Kidney capillary endothelial cell (primary cell): ENCODE data around the gene GATAD2A.

Source experiments
- DNase-seq: peaks from one replicate; pipeline ENCODE4 v3.0.0-alpha.2; 2018; ENCODE audit warnings: low spot score

GATAD2A gene

DNA sequence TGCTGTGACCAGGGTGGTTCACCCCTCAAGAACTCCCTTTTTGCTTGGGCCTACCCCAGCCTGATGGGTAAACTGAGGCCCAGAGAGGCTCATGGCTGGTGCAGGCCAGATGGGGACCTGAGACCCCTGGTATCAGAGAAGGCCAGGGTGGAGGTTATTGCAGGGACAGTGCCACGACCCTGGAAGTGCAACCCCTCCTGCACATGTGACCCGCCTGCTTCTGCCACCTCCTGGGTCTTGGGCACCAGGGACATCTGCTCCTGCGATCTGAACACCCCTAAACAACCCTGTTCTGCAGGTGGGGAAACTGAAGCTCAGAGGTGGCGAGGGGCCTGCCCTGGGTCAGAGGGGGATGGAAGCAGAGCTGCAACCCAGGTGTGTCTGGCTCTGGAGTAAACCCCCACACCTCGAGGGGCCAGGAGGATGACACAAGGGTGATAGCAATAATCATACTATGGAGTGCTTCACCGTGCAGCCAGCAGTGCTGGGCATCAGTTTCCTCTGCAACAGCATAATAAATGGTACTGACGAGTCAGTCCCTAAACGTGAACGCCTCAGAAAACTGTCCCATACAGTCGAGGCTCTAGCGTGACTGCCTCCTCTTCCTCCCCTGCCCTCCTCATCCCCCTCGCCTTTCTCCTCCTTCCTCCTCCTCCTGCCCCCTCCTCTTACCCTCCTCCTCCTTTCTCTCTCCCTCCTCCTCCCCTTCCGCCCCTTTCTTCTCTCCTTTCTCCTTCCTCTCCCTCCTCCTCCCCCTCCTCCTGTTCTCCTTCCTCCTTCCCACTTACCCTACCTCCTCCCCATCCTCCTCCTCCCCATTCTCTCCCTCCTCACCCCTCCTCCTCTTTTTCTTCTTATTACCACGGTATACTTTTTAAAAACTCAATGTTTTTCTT lies 127.6 kb downstream of the GATAD2A start:
- DNase-seq: no peak

DNA sequence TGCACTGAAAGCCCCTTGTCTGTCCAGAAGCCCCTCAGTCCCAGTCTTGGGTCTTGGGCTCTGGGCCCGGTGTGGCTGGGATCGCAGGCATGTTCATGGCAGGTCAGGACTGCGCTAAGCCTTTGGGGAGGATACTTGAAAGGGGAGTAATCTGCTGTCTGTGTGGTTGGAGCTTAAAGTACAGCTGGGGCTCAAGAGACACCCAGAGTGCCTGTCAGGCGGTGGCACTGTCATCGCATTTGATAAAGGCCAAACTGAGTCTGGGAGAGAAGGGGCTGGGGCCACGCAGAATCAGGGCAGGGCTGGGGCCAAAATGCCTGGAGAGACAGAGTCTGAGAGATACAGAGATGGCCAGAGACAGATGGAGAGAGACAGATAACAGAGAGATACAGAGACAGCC lies 128.4 kb downstream of the GATAD2A start:
- no peak for DNase-seq

DNA sequence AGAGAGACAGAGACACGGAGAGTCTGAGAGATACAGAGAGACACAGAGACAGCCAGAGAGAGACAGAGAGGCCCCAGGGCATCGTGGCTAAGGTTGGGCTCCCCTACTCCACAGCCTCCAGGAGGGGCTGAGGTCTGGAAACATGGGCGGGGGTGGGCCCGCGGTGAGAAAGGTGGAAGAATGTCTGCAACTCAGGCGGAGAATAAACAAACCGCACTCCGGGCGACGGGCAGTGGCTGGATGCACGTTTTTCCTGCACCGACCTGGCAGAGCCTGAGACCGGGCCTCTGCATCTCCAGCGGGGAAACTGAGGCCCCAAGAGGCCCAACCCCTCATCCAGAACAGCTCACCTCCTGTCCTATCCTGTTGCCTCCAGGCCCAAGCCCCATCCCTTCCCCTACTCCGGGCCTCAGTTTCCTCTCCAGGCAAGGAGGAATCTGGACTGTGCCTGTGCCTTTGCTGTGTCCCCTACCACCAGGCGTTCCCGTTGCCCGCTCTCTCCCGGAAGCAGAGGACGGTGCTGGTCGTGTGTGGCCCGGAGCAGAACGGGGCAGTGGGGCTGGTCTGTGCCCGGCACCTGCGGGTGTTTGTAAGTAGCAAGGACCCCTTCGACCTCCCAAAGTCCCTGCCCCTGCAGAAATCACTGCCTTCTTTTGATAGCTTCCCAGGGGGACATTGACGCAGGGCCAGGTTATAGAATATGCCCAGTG lies 129.2 kb downstream of the GATAD2A start:
- no peak for DNase-seq

DNA sequence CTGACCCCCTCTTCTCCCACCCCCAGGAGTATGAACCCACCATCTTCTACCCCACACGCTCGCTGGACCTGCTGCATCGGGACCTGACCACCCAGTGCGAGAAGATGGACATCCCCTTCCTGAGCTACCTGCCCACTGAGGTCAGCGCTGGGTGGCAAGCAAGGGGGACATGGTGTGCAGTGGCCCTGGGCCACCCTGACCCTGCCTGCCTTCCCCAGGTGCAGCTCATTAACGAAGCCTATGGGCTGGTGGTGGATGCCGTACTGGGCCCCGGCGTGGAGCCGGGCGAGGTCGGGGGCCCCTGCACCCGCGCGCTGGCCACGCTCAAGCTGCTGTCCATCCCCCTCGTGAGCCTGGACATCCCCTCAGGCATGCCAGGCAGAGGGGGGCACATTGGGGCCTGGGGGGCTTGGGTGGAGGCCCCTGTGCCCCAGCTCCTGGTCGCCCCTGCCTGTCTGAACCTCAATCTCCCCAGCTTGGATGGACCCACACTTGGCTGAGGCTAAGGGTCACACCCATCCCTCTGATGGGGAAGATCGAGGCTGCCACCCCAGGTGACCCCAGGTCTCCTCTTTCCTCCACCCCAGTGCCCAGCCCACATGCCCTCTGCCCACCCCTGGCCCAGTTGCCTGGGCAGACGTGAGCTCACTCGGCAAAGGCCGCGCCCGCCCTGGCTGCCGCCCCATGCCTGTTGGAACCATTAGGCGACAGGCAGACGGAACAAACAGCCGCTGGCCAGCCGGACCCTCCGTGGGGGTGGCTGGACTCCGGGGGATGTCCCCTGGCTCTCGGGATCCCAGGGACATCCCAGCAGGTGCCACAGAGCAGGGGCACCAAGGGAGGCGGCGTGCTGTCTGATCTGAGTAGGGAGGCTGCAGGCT lies 130.1 kb downstream of the GATAD2A start:
- DNase-seq: no peak

DNA sequence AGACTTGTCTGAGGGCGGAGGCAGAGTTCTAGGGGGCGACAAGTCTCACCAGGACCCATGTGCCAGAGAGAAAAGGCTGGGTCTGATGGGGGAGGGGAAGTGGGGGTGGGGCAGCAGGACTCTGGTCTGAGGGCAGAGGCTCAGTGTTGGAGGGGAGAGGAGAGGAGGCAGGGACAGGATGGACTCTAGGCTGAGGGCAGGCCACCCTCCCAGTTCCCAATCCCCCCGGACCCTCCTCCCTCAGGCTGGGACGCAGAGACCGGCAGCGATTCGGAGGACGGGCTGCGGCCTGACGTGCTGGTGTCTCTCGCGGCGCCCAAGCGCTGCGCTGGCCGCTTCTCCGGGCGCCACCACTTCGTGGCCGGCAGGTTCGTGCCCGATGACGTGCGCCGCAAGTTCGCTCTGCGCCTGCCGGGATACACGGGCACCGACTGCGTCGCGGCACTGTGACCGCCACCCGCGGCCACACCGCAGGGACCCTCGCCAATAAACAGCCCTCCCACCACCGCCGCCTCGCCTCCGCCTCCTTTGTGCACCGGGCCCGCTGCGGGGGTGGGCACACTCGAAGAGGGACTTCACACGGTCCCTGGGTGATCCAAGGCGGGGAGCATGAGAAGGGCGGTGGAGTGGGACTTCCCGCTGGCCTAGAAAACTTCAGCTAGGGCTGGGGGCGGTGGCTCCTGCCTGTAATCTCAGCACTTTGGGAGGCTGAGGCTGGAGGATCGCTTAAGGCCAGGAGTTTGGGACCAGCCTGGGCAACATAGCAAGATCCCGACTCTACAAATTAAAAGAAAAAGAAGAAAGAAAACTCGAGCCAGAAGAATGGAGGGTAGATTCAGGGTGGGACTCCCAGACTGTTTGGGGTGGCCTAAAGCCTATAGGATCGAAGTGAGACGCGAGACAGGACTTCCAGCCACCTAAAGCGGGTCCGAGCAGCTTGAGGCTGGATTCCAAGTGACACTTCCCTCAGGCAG lies 131.9 kb downstream of the GATAD2A start:
- DNase-seq: no peak

DNA sequence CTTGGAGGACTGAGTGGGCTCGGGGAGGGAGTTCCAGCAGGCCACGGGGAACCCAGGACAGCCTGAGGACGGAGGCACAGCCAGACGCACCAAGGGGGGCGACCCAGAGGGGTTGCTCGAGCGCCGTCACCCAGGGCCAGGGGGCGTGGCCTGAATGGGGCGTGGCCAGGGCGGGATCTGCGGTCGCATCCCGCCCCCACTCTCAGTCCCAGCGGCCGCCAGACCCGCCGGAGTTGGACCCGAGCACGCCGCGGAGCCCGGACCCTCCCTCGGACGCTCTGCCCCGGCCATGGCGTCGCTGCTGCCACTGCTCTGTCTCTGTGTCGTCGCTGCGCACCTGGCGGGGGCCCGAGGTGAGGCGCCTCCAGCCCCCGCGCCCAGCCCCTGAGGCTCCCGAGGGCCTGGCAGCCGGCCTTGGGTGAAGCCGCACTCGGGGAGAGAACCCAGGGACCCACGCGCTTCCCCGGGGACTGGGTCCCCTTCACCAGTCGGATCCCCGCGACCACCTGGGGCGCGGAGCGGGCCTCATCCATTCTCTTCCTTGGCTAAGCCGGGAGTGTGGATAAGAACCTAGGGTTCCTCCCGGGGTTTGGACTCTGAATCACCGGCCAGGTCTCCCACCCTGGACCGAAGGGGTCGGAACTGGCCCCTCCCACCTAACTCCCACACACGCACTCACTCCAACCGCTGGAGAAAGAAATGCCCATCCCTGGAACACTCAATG lies 132.7 kb downstream of the GATAD2A start, which contains the start of gene CILP2:
CILP2 (plus strand) TSS at position 205 of the 724 bp plus-strand sequence; CDS start at position 290, 85 bp downstream.
- DNase-seq: no peak

DNA sequence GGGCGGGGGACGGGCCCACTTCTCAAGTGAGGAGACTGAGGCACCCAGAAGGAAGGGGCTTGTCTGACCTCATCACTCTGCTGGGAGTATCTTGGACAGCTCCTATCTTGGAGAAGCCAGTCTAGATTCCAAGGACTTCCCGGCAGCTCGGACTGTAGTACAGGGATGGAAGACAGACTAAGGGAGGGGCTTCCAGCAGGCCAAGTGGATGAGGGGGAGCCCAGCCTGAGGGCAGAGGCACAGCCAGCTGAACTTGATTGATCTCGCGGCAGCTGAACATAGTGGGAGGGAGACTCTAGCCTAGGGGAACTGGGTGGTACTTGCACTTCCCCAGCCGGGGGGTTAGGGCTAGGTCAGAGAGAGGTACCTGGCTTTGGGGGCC lies 133.3 kb downstream of the GATAD2A start:
- DNase-seq: no peak

DNA sequence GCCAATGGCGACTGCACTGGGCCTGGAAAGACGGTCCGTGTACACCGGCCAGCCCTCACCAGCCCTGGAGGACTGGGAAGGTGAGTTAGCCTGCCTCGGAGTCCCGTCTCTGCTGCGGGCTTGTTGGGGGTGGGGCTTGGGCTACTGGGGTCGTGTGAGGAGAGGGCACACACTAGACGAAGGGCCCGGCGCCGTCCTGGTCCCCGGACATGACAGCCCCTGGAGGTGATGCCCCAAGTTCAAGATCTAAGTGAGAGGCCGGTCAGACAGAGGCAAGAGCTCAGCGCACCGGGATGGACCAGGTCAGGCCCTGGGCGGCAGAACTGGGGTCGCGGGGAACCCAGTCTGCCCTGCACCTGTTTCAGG lies 134.2 kb downstream of the GATAD2A start:
- no peak for DNase-seq

DNA sequence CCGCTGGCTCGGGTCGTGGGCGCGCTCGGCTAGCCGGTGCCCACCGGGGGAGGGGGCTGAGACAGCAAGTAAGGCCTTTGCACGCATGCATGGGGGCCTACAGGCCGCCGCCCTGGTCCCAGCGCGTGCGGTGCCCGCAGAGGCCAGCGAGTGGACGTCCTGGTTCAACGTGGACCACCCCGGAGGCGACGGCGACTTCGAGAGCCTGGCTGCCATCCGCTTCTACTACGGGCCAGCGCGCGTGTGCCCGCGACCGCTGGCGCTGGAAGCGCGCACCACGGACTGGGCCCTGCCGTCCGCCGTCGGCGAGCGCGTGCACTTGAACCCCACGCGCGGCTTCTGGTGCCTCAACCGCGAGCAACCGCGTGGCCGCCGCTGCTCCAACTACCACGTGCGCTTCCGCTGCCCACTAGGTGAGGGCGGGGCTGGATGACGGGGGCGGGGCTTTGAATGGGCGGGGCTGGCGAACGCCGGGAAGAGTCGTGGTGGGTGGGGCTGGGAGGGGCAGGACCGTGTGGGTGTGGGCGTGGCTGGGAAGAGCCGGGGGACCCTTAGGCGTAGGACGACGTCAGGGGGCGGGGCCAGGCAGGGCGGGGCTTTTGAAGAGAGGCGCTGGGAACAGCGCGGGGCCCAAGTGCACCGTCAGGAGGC lies 134.7 kb downstream of the GATAD2A start:
- peak; percentile 26 for DNase-seq

DNA sequence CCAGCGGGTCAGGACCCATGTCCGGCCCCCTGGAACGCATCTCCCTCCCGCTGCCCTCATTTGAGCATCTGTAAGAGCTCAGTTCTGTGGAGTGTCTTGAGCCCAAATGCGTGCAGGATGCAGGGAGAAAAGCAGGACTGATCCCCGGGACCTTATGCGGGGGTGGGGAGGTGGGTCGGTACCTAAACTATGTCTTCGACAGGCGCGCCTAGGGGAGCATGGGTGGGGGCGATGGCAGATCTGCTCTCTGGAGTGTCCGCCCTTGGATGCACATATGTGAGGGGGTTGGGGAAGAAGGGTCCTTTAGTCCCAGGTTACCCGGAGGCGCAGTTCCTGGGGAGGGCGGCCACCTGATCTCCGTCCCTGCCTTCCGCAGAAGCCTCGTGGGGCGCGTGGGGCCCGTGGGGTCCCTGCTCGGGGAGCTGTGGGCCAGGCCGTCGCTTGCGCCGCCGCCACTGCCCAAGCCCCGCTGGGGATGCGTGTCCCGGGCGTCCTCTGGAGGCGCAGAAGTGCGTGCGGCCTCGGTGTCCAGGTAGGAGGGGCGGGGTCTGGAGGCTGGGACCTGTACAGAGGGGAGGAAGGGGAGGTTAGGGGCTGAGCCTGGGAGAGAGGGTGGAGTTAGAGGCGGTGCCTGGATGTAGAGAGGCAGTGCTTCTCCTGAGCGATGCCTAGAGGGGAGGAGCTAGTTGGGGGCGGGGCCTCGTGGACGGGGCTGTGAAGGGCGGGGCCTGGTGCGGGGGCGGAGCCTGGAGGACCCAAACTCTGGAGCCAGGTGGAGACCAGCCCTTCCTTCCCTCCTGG lies 135.4 kb downstream of the GATAD2A start:
- DNase-seq: no peak

DNA sequence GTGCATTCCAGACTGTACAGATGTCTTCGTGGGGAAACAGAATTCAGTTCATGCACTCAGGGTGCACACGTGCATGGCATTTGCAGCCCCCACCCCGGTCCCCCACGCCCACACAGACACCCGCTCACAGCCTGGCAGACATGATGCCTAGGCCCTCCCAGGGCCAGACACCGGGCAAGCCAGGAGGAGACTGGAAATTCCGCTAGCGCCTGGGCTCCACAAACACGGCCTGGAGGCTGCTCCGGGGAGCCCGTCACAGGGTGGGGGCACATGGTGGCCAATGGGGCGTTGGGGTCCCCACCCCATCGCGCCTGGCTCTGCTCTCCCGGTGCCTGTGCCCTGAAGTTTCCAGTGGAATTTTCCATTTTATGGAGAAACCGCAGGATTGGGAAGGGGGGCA lies 136.1 kb downstream of the GATAD2A start:
- DNase-seq: no peak

DNA sequence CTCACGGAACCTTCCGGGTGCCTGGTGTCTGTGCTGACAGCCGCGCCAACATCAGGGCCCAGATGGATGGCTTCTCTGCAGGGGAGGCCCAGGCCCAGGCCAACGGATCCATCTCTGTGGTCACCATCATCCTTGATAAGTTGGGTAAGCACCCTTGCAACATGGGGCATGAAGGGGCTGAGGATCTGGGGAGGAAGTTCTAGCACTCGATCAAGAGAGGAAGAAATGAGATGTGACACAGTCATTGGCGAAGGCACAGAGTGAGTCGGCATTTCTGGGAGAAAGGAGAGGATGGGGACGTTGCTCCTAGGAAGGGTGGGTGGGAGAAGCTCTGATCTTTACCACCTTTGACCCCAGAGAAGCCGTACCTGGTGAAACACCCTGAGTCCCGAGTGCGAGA lies 137.0 kb downstream of the GATAD2A start:
- DNase-seq: no peak

DNA sequence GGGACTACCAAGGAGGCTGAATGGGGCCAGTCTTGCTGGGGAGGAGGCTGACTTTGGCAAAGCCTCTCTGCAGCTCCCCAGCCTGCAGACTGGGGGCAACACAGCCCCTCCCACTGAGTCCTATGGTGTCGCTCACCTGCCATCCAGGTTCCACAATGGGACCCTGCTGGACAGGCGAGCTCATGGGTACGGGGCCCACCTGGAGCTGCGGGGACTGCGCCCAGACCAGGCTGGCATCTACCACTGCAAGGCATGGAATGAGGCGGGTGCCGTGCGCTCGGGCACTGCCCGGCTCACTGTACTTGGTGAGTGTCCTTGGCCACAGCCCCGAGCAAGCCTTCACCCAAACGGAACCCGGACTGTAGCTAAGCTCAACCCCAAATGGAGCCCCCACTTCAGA lies 137.6 kb downstream of the GATAD2A start:
- no peak for DNase-seq

DNA sequence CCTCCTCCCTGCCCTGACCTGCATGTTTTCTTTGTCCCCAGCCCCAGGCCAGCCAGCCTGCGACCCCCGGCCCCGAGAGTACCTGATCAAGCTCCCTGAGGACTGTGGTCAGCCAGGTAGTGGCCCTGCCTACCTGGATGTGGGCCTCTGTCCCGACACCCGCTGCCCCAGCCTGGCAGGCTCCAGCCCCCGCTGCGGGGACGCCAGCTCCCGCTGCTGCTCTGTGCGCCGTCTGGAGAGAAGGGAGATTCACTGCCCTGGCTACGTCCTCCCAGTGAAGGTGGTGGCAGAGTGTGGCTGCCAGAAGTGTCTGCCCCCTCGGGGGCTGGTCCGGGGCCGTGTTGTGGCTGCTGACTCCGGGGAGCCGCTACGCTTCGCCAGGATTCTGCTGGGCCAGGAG lies 138.2 kb downstream of the GATAD2A start:
- no peak for DNase-seq

DNA sequence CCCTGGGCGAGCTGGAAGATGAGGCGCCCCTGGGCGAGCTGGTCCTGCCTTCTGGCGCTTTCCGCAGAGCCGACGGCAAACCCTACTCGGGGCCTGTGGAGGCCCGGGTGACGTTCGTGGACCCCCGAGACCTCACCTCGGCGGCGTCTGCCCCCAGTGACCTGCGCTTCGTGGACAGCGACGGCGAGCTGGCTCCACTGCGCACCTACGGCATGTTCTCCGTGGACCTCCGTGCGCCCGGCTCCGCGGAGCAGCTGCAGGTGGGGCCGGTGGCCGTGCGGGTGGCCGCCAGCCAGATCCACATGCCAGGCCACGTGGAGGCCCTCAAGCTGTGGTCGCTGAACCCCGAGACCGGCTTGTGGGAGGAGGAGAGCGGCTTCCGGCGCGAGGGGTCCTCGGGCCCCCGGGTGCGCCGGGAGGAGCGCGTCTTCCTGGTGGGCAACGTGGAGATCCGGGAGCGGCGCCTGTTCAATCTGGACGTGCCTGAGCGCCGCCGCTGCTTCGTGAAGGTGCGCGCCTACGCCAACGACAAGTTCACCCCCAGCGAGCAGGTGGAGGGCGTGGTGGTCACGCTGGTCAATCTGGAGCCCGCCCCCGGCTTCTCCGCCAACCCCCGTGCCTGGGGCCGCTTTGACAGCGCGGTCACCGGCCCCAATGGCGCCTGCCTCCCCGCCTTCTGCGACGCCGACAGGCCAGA lies 138.9 kb downstream of the GATAD2A start:
- no peak for DNase-seq

DNA sequence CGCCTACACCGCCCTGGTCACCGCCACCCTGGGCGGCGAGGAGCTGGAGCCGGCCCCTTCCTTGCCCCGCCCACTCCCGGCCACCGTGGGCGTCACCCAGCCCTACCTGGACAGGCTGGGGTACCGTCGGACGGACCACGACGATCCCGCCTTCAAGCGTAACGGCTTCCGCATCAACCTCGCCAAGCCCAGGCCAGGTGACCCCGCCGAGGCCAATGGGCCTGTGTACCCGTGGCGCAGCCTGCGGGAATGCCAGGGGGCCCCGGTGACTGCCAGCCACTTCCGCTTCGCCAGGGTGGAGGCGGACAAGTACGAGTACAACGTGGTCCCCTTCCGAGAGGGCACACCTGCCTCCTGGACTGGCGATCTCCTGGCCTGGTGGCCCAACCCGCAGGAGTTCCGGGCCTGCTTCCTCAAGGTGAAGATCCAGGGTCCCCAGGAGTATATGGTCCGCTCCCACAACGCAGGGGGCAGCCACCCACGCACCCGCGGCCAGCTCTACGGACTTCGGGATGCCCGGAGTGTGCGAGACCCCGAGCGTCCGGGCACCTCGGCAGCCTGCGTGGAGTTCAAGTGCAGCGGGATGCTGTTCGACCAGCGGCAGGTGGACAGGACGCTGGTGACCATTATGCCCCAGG lies 139.6 kb downstream of the GATAD2A start:
- no peak for DNase-seq

DNA sequence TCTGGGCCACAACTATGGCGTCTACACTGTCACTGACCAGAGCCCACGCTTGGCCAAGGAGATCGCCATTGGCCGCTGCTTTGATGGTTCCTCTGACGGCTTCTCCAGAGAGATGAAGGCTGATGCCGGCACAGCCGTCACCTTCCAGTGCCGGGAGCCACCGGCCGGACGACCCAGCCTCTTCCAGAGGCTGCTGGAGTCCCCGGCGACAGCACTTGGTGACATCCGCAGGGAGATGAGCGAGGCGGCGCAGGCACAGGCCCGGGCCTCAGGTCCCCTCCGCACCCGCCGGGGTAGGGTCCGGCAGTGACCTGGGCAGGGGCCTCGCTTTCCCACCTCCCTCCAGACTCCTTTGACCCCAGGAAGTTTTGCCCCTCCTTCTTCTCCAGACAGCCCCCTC lies 140.2 kb downstream of the GATAD2A start:
- DNase-seq: no peak

DNA sequence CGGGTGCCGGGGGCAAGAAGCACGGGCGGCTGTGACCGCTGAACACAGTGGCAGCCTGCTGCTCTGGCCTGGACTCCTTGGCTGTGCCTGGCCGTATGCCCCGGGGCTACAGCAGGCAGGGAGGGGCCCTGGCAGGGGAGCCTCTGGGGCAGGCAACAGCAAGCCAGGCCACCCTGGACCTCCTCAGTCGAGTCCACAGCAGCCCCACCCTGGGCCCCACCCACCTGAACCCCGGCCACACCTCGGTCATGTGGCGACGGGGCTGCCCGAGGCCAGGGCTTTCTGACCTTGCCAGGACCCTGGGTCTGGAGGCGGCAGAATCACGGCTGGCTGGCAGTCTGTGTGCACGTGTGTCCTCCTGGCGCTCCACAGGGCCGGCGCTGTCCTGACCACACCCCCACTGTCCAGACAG lies 141.3 kb downstream of the GATAD2A start:
- DNase-seq: no peak
